Measurements from ENCODE around the gene CHST3.

CHST3 gene

DNA sequence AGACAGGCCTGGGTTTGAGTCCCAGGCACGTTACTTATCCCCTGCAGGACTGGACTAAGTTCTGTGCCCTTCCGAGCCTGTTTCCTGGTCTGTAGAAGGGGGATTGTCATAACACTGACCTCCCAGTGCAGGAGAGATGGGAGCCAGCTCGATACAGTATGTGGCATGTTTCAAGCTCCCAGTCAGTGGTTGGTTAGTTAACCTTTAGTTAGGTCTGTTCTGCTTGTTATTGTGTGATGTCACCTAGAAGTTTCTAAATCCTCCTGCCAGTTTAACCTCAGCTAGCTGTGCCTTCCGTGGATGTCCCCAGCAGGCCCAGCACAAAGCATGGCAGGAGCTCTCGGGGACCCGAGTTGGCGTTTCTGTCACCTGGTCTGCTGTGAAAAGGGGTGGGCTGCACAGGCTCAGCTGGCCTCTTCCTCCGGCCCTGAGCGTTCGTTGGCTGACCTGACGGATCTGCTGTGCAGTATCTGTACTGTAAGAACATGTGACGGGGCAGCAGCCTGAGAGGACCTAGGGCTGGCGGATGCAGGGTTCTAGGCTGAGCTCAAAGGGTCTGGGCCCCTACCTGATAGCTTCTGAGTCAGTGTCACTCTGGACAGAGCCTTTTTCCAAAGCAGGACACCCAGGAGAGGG lies 71.2 kb downstream of the CHST3 start:
- DNase-seq: no peak

DNA sequence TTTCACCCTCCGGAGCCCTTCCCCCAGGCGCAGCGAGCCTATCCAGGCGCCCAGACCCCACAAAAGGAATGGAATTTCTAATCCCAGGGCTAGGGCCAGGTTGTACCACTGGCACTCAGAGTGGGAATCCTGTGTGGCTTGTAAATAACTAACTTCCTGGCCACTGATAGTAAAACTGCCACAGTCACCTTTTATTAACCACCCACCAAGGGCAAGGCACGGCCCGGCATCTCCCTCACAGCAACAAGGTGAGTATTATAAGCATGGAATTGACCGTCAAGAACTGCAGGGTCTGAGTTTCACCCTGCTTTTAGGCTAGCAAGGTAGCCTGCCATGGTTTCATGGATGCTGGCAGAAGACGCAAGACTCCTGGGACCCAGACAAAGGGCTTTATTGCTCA lies 73.1 kb downstream of the CHST3 start:
- DNase-seq: no peak

GRCh38 chr10:72037811-72038210 lies 73.6 kb downstream of the CHST3 start:
- DNase-seq: no peak

DNA sequence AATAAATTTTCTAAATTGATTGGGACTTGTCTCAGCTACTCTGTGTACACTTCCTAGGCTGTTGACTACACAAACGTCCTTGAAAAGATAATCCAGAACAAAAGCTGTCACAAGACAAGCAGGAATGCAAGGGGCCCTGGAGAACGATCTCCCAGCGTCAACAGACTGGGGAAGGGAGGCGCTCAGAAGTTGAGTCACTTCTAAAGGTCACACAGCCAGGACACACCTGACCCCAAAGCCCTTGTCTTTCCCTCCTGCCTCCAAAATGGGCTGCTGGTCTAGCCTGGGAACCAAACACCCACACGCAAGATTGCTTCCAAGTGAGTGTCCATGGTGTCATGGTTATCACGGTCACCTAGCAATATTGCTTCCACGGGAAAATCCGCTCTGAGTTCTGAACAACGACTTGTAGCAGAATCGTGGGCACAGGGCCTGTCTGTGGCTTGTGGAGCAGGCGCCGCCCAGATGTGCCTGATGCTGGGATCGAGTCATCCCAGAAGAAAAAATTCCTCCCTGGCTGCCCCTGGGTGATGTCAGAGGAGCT lies 74.3 kb downstream of the CHST3 start:
- DNase-seq: no peak

- DNase-seq: no peak
Observed at GRCh38 chr10:72039377-72039776, 75.2 kb downstream of the CHST3 start.

- no peak for DNase-seq
Observed at GRCh38 chr10:72041491-72041890, 77.3 kb downstream of the CHST3 start.

GRCh38 chr10:72043016-72043834 lies 79.0 kb downstream of the CHST3 start:
- DNase-seq: no peak

- DNase-seq: no peak
Observed at GRCh38 chr10:72044417-72045041, 80.3 kb downstream of the CHST3 start.

- DNase-seq: no peak
Observed at GRCh38 chr10:72045586-72045985, 81.4 kb downstream of the CHST3 start.

- peak; percentile 88 for DNase-seq
Observed at GRCh38 chr10:72048450-72049124, 84.4 kb downstream of the CHST3 start.

DNA sequence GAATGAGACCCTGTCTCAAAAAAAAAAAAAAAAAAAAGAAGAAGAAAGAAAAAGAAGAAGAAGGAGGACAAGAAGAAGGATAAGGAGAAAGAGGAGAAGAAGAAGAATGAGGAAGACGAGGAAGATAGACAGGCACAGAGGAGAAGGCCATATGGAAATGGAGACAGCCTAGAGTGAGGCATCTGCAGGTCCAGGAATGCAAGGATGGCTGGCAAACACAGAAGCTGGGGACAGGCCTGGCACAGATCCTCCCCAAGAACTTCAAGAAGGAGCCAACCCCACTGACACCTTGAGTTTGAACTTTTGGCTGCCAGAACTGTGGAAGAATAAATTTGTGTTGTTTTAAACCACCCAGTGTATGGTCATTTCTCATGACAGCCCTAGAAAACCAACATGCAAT lies 85.3 kb downstream of the CHST3 start:
- DNase-seq: no peak

GRCh38 chr10:72049969-72050781 lies 86.0 kb downstream of the CHST3 start:
- DNase-seq: peak; percentile 68

GRCh38 chr10:72050873-72051272 lies 86.7 kb downstream of the CHST3 start:
- DNase-seq: no peak

DNA sequence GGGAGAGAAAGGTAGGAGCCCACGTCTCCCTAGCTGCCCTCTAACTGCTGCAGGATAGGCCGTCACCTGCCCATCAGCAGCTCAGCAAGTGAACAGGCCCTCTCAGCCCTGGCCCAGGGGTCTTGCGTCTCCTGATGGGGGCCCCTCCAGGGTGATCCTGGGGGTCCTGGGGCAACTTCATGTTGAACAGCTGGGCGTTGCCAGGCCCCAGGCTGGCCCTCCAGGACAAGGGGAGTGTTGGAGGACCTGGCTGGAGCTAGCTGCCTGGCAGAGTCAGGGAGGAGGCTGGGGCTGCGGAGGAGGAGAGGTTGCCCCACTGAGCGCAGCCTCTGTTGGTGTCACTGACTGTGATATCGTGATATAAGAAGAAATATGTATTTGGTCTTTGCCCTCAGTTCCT lies 89.5 kb downstream of the CHST3 start:
- no peak for DNase-seq

GRCh38 chr10:72056113-72056512 lies 91.9 kb downstream of the CHST3 start:
- DNase-seq: no peak

GRCh38 chr10:72056932-72057751 lies 92.9 kb downstream of the CHST3 start:
- no peak for DNase-seq

DNA sequence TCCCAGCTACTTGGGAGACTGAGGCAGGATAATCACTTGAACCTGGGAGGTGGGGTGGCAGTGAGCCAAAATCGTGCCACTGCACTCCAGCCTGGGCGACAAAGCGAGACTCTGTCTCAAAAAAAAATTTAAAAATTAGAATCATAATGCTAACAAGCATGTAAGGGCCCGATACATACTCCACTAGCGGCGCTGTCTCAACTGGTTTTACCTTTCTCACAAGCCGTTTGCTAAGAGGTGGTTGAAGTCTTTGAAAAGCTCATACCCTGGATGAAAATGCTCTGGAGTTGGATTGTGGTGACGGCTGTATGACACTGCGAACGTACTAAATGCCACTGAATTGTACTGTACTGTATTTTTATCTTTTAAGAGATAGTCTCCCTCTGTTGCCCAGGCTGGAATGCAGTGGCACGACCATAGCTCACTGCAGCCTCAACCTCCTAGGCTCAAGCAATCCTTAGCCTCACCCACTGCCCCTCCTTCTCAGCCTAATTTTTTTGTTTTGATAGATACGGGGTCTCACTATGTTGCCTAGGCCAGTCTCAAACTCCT lies 94.2 kb downstream of the CHST3 start:
- DNase-seq: no peak

DNA sequence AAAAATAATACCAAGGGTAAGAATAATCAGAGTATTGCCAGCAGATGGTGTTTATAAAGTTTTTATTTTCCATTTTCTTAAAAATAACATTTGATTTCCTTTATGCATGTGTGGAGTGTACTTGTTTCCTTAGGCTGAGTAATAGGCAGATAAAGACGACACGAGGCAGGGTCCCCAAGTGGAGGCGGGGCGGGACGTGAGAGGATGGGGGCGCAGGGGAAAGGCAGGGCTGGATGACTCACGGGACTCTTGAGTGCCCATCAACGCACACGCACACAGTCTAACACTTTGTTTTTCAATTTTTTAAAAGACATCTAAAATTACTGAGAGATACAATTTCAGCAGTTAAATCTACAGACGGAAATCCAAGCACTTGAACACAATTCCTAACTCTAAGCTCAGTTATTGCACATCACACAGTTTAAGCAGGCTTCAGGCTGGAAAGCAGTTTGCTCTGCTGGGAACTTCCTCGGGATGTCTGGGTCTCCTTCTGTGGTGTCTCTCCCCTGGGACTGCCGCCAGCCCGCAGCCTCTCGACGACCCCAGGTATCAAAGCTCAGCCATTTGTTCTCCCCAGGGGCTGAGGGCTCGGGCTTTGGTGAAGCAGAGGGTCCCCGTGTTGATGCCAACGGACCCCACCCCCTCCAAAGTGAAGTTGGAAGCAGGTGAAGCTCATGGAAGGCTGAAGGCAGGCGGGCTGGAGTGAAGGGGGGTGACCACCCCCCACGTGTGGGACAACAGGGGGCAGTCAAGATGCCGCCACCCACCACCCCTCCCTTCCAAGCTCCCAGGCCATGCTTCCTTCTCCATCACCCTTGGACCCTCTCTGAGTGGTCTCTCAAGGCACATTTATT lies 95.0 kb downstream of the CHST3 start:
- DNase-seq: no peak

DNA sequence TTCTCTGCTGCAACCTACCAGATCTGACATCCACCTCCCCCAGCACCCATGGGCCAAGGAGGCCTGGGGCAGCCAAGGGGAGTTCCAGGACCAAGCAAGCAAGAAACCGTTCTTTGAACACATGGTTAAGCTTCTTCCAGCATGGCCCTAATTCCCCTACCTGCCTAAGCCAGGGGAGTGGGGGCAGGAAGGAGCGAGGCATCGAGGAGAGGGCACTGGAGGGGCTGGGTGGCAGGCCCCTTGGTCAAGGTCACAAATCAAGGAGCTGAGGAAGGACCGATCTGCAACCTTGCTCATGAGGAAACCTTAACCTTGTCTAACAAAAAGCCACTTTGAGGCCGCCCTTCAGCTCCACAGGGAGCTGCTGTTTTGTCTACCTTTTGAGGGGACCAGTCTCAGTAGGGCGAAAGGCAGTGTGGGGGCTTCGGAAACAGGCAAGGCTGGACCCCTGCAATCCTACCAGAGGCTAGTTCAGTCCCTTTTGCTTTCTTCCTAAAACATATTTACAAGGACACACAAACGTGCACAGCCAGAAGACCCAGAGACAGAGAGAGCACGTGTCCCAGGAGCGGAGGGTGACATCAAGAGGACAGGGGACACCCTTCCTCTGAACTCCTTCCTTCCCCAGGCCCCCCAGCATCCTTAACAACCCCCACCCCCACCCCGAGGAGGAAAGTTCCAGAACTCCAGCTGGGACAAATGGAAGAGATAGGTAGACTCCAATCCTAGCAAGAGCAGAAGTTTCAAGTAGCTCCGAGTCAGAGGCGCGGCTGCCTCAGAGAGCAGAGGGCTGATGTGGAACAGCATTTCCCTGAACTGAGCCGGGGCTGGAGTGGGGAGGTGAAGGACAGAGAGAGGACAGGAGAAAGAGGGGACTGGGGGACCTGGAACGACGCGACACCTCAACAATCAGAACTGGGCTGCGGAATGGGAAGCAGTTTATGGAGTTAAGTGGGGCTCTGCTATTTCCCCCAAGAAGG lies 95.9 kb downstream of the CHST3 start:
- DNase-seq: no peak

All from NCI-H146 (cell line).